Activated CD8-positive, alpha-beta memory T cell treated with anti-CD3 and anti-CD28 coated beads, Interleukin-2, amount 50 U/mL, for 24 hours (primary cell): ENCODE results near the gene DCT.
"Not testable (repeated sequence)": the region's sequence is repeated elsewhere in the genome, so short reads cannot be mapped to it uniquely, and the experiment has no call there.

ENCODE experiments used
- DNase-seq: peaks from one replicate; pipeline ENCODE4 v3.0.0-alpha.2; 2020; ENCODE audit errors: extremely low read depth

The DCT gene

GRCh38 chr13:94479616-94480015 lies at the start of gene DCT:
DCT (minus strand) TSS chr13:94479682; CDS start chr13:94479255, 427 bp downstream.
- no peak for DNase-seq

GRCh38 chr13:94526956-94527355 lies 47.5 kb upstream of the DCT start:
- not testable (repeated sequence) for DNase-seq

- DNase-seq: no peak
Measured at GRCh38 chr13:94525781-94526180, 46.3 kb upstream of the DCT start.

GRCh38 chr13:94524407-94524806 lies 44.9 kb upstream of the DCT start:
- no peak for DNase-seq

GRCh38 chr13:94520001-94520400 lies 40.5 kb upstream of the DCT start:
- DNase-seq: no peak

- DNase-seq: no peak
Measured at GRCh38 chr13:94516456-94516855, 37.0 kb upstream of the DCT start.

- no peak for DNase-seq
Measured at GRCh38 chr13:94515911-94516310, 36.4 kb upstream of the DCT start.

GRCh38 chr13:94515374-94515773 lies 35.9 kb upstream of the DCT start:
- no peak for DNase-seq

GRCh38 chr13:94513026-94513425 lies 33.5 kb upstream of the DCT start:
- DNase-seq: no peak

GRCh38 chr13:94505730-94506129 lies 26.2 kb upstream of the DCT start:
- no peak for DNase-seq

- no peak for DNase-seq
Measured at GRCh38 chr13:94503851-94504250, 24.4 kb upstream of the DCT start.

- DNase-seq: not testable (repeated sequence)
Measured at GRCh38 chr13:94498831-94499230, 19.3 kb upstream of the DCT start.

GRCh38 chr13:94495806-94496205 lies 16.3 kb upstream of the DCT start:
- DNase-seq: no peak

- DNase-seq: no peak
Measured at GRCh38 chr13:94494026-94494425, 14.5 kb upstream of the DCT start.

- DNase-seq: no peak
Measured at GRCh38 chr13:94487043-94487442, 7.6 kb upstream of the DCT start.

- DNase-seq: no peak
Measured at GRCh38 chr13:94483970-94484369, 4.5 kb upstream of the DCT start.

- no peak for DNase-seq
Measured at GRCh38 chr13:94481941-94482340, 2.5 kb upstream of the DCT start.

GRCh38 chr13:94480672-94481145 lies 1.2 kb upstream of the DCT start:
- DNase-seq: no peak

- no peak for DNase-seq
Measured at GRCh38 chr13:94478913-94479312, 569 bp downstream of the DCT start.

- DNase-seq: no peak
Measured at GRCh38 chr13:94470126-94470525, 9.4 kb downstream of the DCT start.

- DNase-seq: no peak
Measured at GRCh38 chr13:94464771-94465170, 14.7 kb downstream of the DCT start.

GRCh38 chr13:94462670-94463069 lies 16.8 kb downstream of the DCT start:
- no peak for DNase-seq

- DNase-seq: no peak
Measured at GRCh38 chr13:94459116-94459515, 20.4 kb downstream of the DCT start.

- DNase-seq: no peak
Measured at GRCh38 chr13:94455414-94455813, 24.1 kb downstream of the DCT start.

- DNase-seq: no peak
Measured at GRCh38 chr13:94454906-94455305, 24.6 kb downstream of the DCT start.
